HEK293 (cell line): ENCODE measurements around the gene BRINP2.

ENCODE experiments used
- CTCF ChIA-PET: fragments of 350-600 bp; formaldehyde crosslinking; extraction: SDS; loops from one replicate; lab custom pipeline; 2021; ENCODE audit warnings: antibody characterized with exemption; lab: Yijun Ruan, JAX
- POLR2A ChIA-PET: fragments of 300-600 bp; formaldehyde crosslinking; extraction: SDS; loops from one replicate; lab custom pipeline; 2020; ENCODE audit warnings: antibody characterized with exemption, inconsistent platforms; lab: Yijun Ruan, JAX
- H3K27ac ChIP-seq: fragments of 200-500 bp; sonication (Bioruptor generic); 2 replicates; pipeline ENCODE4 v1.5.1; 2014; ENCODE audit warnings: low read depth, low read length, control low read depth, inconsistent platforms; ENCODE audit errors: extremely low read depth
- H3K36me3 ChIP-seq, 2 experiments: fragments of 200-500 bp in 1 of 2; sonication (Bioruptor generic) in 1 of 2; 1 replicate in 1 of 2; 2 replicates in 1 of 2; pipeline ENCODE4 v1.5.1; 2014 to 2017; ENCODE audit warnings: inconsistent platforms in 2 of 2, low read length in 2 of 2; ENCODE audit not compliant: control insufficient read depth in 2 of 2, insufficient read depth in 1 of 2
- H3K4me1 ChIP-seq: fragments of 200-500 bp; sonication (Bioruptor generic); 2 replicates; pipeline ENCODE4 v1.5.1; 2014; ENCODE audit warnings: mild to moderate bottlenecking, low read length, inconsistent platforms; ENCODE audit not compliant: control insufficient read depth, insufficient read depth
- H3K4me3 ChIP-seq: 2 replicates; pipeline ENCODE4 v1.5.1; 2011; ENCODE audit warnings: low read depth, mild to moderate bottlenecking, control low read depth, low read length, moderate library complexity
- H3K9me3 ChIP-seq: fragments of 200-500 bp; sonication (Bioruptor generic); 2 replicates; pipeline ENCODE4 v1.5.1; 2014; ENCODE audit warnings: low read depth, low read length, inconsistent platforms; ENCODE audit not compliant: control insufficient read depth, insufficient read depth
- BCL11A ChIP-seq: fragments of 450-650 bp; formaldehyde crosslinking; IDR thresholded peaks from 2 replicates; pipeline ENCODE4 v1.5.1; 2016; ENCODE audit warnings: low read depth, missing biosample characterization, missing genetic modification characterization
- GLI2 ChIP-seq: fragments of 450-650 bp; formaldehyde crosslinking; IDR thresholded peaks from 2 replicates; pipeline ENCODE4; 2017; ENCODE audit warnings: missing biosample characterization, missing genetic modification characterization, low read depth, borderline replicate concordance
- HOXD13 ChIP-seq: sonication (generic); formaldehyde crosslinking; IDR thresholded peaks from 2 replicates; pipeline ENCODE4 v1.8.0; 2022; ENCODE audit warnings: missing genetic modification reagents, borderline replicate concordance
- MYNN ChIP-seq: fragments of 450-650 bp; formaldehyde crosslinking; IDR thresholded peaks from 2 replicates; pipeline ENCODE4 v1.5.1; 2016; ENCODE audit warnings: missing biosample characterization, missing genetic modification characterization, borderline replicate concordance
- OVOL3 ChIP-seq: fragments of 450-650 bp; formaldehyde crosslinking; IDR thresholded peaks from 2 replicates; pipeline ENCODE4 v1.5.1; 2016; ENCODE audit warnings: missing biosample characterization, missing genetic modification characterization
- RBAK ChIP-seq: fragments of 450-650 bp; formaldehyde crosslinking; IDR thresholded peaks from 2 replicates; pipeline ENCODE4 v1.5.1; 2016; ENCODE audit warnings: missing biosample characterization, missing genetic modification characterization
- TCF7L2 ChIP-seq: IDR thresholded peaks from 2 replicates; pipeline ENCODE4 v1.6.1; 2011; ENCODE audit warnings: low read depth, mild to moderate bottlenecking, inconsistent platforms, low read length, moderate library complexity, borderline replicate concordance
- ZBTB11 ChIP-seq: fragments of 450-650 bp; formaldehyde crosslinking; conservative IDR thresholded peaks from 2 replicates; pipeline ENCODE4 v1.5.1; 2016; ENCODE audit warnings: low read depth, missing biosample characterization, missing genetic modification characterization
- ZBTB20 ChIP-seq: fragments of 450-650 bp; formaldehyde crosslinking; IDR thresholded peaks from 2 replicates; pipeline ENCODE4 v1.5.1; 2016; ENCODE audit warnings: missing biosample characterization, missing genetic modification characterization
- ZBTB7A ChIP-seq: fragments of 450-650 bp; formaldehyde crosslinking; IDR thresholded peaks from 2 replicates; pipeline ENCODE4 v1.5.1; 2016; ENCODE audit warnings: low read depth, missing biosample characterization, missing genetic modification characterization
- ZNF146 ChIP-seq: fragments of 450-650 bp; formaldehyde crosslinking; IDR thresholded peaks from 2 replicates; pipeline ENCODE4 v1.5.1; 2016; ENCODE audit warnings: missing biosample characterization, missing genetic modification characterization
- ZNF175 ChIP-seq: fragments of 450-650 bp; formaldehyde crosslinking; IDR thresholded peaks from 2 replicates; pipeline ENCODE4 v1.5.1; 2016; ENCODE audit warnings: missing biosample characterization, missing genetic modification characterization
- ZNF23 ChIP-seq: fragments of 450-650 bp; formaldehyde crosslinking; IDR thresholded peaks from 2 replicates; pipeline ENCODE4 v1.5.1; 2016; ENCODE audit warnings: missing biosample characterization, missing genetic modification characterization, borderline replicate concordance
- ZNF280C ChIP-seq: fragments of 450-650 bp; formaldehyde crosslinking; IDR thresholded peaks from 2 replicates; pipeline ENCODE4 v1.5.1; 2016; ENCODE audit warnings: missing biosample characterization, missing genetic modification characterization
- ZNF302 ChIP-seq: fragments of 450-650 bp; formaldehyde crosslinking; IDR thresholded peaks from 2 replicates; pipeline ENCODE4 v1.5.1; 2016; ENCODE audit warnings: missing biosample characterization, missing genetic modification characterization, low read depth
- ZNF514 ChIP-seq: fragments of 450-650 bp; formaldehyde crosslinking; IDR thresholded peaks from 2 replicates; pipeline ENCODE4 v1.5.1; 2016; ENCODE audit warnings: missing biosample characterization, missing genetic modification characterization
- ZNF521 ChIP-seq: fragments of 450-650 bp; formaldehyde crosslinking; IDR thresholded peaks from 2 replicates; pipeline ENCODE4 v1.5.1; 2017; ENCODE audit warnings: missing biosample characterization, mild to moderate bottlenecking, missing genetic modification characterization
- ZNF596 ChIP-seq: fragments of 450-650 bp; IDR thresholded peaks from 2 replicates; pipeline ENCODE4 v1.5.0; 2018; ENCODE audit warnings: missing biosample characterization, mild to moderate bottlenecking, missing genetic modification characterization, moderate library complexity
- ZNF626 ChIP-seq: fragments of 450-650 bp; sonication (Bioruptor Pico); formaldehyde crosslinking; IDR thresholded peaks from 2 replicates; pipeline ENCODE4 v1.5.1; 2018; ENCODE audit warnings: missing biosample characterization, missing genetic modification characterization, inconsistent platforms
- ZNF660 ChIP-seq: fragments of 450-650 bp; IDR thresholded peaks from 2 replicates; pipeline ENCODE4 v1.5.1; 2018; ENCODE audit warnings: missing biosample characterization, mild to moderate bottlenecking, missing genetic modification characterization
- ZNF670 ChIP-seq: fragments of 450-650 bp; formaldehyde crosslinking; IDR thresholded peaks from 2 replicates; pipeline ENCODE4 v1.5.1; 2016; ENCODE audit warnings: missing biosample characterization, missing genetic modification characterization, low read depth
- ZNF704 ChIP-seq: fragments of 450-650 bp; formaldehyde crosslinking; IDR thresholded peaks from 2 replicates; pipeline ENCODE4 v1.5.1; 2016; ENCODE audit warnings: missing biosample characterization, missing genetic modification characterization
- ZNF791 ChIP-seq: fragments of 450-650 bp; formaldehyde crosslinking; IDR thresholded peaks from 2 replicates; pipeline ENCODE4 v1.5.1; 2016; ENCODE audit warnings: missing biosample characterization, missing genetic modification characterization
- ZSCAN4 ChIP-seq: fragments of 450-650 bp; formaldehyde crosslinking; IDR thresholded peaks from 2 replicates; pipeline ENCODE4 v1.5.1; 2017; ENCODE audit warnings: missing biosample characterization, missing genetic modification characterization

BRINP2 gene

GRCh38 chr1:177311586-177311985 lies 140.8 kb downstream of the BRINP2 start (continued):
- TF ChIP-seq ZNF280C (tag by site-specific recombination) (no peak), ZNF791 (tag by site-specific recombination) (no peak), BCL11A (tag by site-specific recombination) (no peak), ZBTB11 (tag by site-specific recombination) (no peak), HOXD13 (CRISPR knock-in tag) (no peak), ZNF521 (tag by site-specific recombination) (no peak), ZBTB20 (no peak), ZNF175 (tag by site-specific recombination) (no peak)

- no peak overlapping the region for H3K4me3 ChIP-seq
- no peak overlapping the region for H3K27ac ChIP-seq
- H3K36me3 ChIP-seq = no peaks in the 10 kb centered on the region
- POLR2A ChIA-PET = no interaction called here
- H3K4me1 ChIP-seq = no peaks in the 10 kb centered on the region
- CTCF ChIA-PET = interaction anchor here (1.3 kb wide), 1 partner anchor 633 kb away, joined by 5 read pairs; no protein-coding TSS in a partner anchor
- no peak for TF ChIP-seq HOXD13 (CRISPR knock-in tag)
- TF ChIP-seq ZBTB7A (tag by site-specific recombination) = no peak
- TF ChIP-seq ZNF670 (tag by site-specific recombination) = no peak
- no peak for TF ChIP-seq ZNF626
- no peak for TF ChIP-seq GLI2
- no peak for TF ChIP-seq ZNF146 (tag by site-specific recombination)
- TF ChIP-seq ZNF791 (tag by site-specific recombination) = no peak
- no peak for TF ChIP-seq MYNN (tag by site-specific recombination)
- no peak for TF ChIP-seq ZNF660
- no peak for TF ChIP-seq ZNF23 (tag by site-specific recombination)
- H3K9me3 ChIP-seq = no peaks in the 10 kb centered on the region
Measured at GRCh38 chr1:177315261-177315660, 144.5 kb downstream of the BRINP2 start.

- POLR2A ChIA-PET = no interaction called here
- H3K36me3 ChIP-seq = no peaks in the 10 kb centered on the region
- no peaks in the 10 kb centered on the region for H3K4me1 ChIP-seq
- CTCF ChIA-PET = interaction anchor here (1.3 kb wide), 1 partner anchor 633 kb away, joined by 5 read pairs; no protein-coding TSS in a partner anchor
- H3K4me3 ChIP-seq = no peak overlapping the region
- H3K27ac ChIP-seq = no peak overlapping the region
- H3K9me3 ChIP-seq = no peaks in the 10 kb centered on the region
- TF ChIP-seq ZNF791 (tag by site-specific recombination) (no peak), ZBTB20 (no peak), ZSCAN4 (tag by site-specific recombination) (no peak), ZNF704 (no peak), TCF7L2 (no peak), OVOL3 (no peak), ZNF596 (tag by site-specific recombination) (no peak), ZNF302 (no peak), ZNF514 (tag by site-specific recombination) (no peak), RBAK (no peak)
Measured at GRCh38 chr1:177315761-177316160, 145.0 kb downstream of the BRINP2 start.
